Measurements from ENCODE around the gene SIGLEC11. TPM values are rescaled to one million over a fixed set of nuclear protein-coding genes. Genes with fewer than 3 reads are reported as not detected.
"Not testable (repeated sequence)": the region's sequence is repeated elsewhere in the genome, so short reads cannot be mapped to it uniquely, and the experiment has no call there.

Gene SIGLEC11
- polyA plus RNA-seq, 1 experiment, result not detected

GRCh38 chr19:49958144-49958543, 2.8 kb downstream of the SIGLEC11 start:
- DNase-seq (ENCODE audit: low read depth); POLR2A ChIA-PET; CTCF ChIA-PET; H3K36me3 ChIP-seq (ENCODE audit: control insufficient read depth, insufficient read depth, low read length); H3K4me3 ChIP-seq (ENCODE audit: low read depth, low read length); H3K27me3 ChIP-seq (ENCODE audit: control insufficient read depth, insufficient read depth, low read length): not testable (repeated sequence)

GRCh38 chr19:49957262-49957915, 3.6 kb downstream of the SIGLEC11 start:
- DNase-seq (ENCODE audit: low read depth), result no peak
- Histone ChIP-seq H3K4me3 (ENCODE audit: low read depth, low read length) (no peak overlapping the region), H3K36me3 (ENCODE audit: control insufficient read depth, insufficient read depth, low read length) (no peaks in the 10 kb centered on the region), H3K27me3 (ENCODE audit: control insufficient read depth, insufficient read depth, low read length) (peaks cover 5% of the 10 kb centered on the region)
- CTCF ChIA-PET, result no interaction called here
- no peak for TF ChIP-seq CTCF (IDR thresholded peaks at IDR 0.05; ENCODE audit: insufficient read depth, low read depth, low read length)
- POLR2A ChIA-PET, result no interaction called here

GRCh38 chr19:49956115-49956495, 4.9 kb downstream of the SIGLEC11 start:
- CTCF ChIA-PET, result interaction anchor here (5.1 kb wide), 1 partner anchor 19 kb away, joined by 22 read pairs; no protein-coding TSS in a partner anchor
- DNase-seq (ENCODE audit: low read depth), result no peak
- POLR2A ChIA-PET, result no interaction called here
- Histone ChIP-seq H3K4me3 (ENCODE audit: low read depth, low read length) (no peak overlapping the region), H3K36me3 (ENCODE audit: control insufficient read depth, insufficient read depth, low read length) (no peaks in the 10 kb centered on the region), H3K27me3 (ENCODE audit: control insufficient read depth, insufficient read depth, low read length) (peaks cover 8% of the 10 kb centered on the region)
- TF ChIP-seq CTCF (IDR thresholded peaks at IDR 0.05; ENCODE audit: insufficient read depth, low read depth, low read length), result no peak

- ChIA-PET POLR2A (no interaction called here), CTCF (interaction anchor here (0.8 to 5.1 kb wide), 4 partner anchors 12 to 181 kb away, joined by 3 to 22 read pairs (median 5); no protein-coding TSS in a partner anchor)
- no peak overlapping the region for H3K4me3 ChIP-seq (ENCODE audit: low read depth, low read length)
- peaks cover 8% of the 10 kb centered on the region for H3K27me3 ChIP-seq (ENCODE audit: control insufficient read depth, insufficient read depth, low read length)
- DNase-seq (ENCODE audit: low read depth), result no peak
- TF ChIP-seq CTCF (IDR thresholded peaks at IDR 0.05; ENCODE audit: insufficient read depth, low read depth, low read length), result no peak
- no peaks in the 10 kb centered on the region for H3K36me3 ChIP-seq (ENCODE audit: control insufficient read depth, insufficient read depth, low read length)
Observed at GRCh38 chr19:49954933-49955332, 6.0 kb downstream of the SIGLEC11 start.

- DNase-seq (ENCODE audit: low read depth), result no peak
- ChIA-PET CTCF (interaction anchor here (0.8 to 5.1 kb wide), 4 partner anchors 11 to 182 kb away, joined by 3 to 22 read pairs (median 5); no protein-coding TSS in a partner anchor), POLR2A (no interaction called here)
- peaks cover 8% of the 10 kb centered on the region for H3K27me3 ChIP-seq (ENCODE audit: control insufficient read depth, insufficient read depth, low read length)
- no peaks in the 10 kb centered on the region for H3K36me3 ChIP-seq (ENCODE audit: control insufficient read depth, insufficient read depth, low read length)
- TF ChIP-seq CTCF (IDR thresholded peaks at IDR 0.05; ENCODE audit: insufficient read depth, low read depth, low read length), result no peak
- no peak overlapping the region for H3K4me3 ChIP-seq (ENCODE audit: low read depth, low read length)
Observed at GRCh38 chr19:49954092-49954829, 6.7 kb downstream of the SIGLEC11 start.
